ENCODE data around the gene DUS4L. TPM values are rescaled to one million over a fixed set of nuclear protein-coding genes. Genes with fewer than 3 reads are reported as not detected.
A peak's percentile ranks its signal among the peaks of the same experiment; 100 is the strongest.

DUS4L gene
- total RNA-seq, 1 experiment from 2014 or later: 16.3 TPM

DNA sequence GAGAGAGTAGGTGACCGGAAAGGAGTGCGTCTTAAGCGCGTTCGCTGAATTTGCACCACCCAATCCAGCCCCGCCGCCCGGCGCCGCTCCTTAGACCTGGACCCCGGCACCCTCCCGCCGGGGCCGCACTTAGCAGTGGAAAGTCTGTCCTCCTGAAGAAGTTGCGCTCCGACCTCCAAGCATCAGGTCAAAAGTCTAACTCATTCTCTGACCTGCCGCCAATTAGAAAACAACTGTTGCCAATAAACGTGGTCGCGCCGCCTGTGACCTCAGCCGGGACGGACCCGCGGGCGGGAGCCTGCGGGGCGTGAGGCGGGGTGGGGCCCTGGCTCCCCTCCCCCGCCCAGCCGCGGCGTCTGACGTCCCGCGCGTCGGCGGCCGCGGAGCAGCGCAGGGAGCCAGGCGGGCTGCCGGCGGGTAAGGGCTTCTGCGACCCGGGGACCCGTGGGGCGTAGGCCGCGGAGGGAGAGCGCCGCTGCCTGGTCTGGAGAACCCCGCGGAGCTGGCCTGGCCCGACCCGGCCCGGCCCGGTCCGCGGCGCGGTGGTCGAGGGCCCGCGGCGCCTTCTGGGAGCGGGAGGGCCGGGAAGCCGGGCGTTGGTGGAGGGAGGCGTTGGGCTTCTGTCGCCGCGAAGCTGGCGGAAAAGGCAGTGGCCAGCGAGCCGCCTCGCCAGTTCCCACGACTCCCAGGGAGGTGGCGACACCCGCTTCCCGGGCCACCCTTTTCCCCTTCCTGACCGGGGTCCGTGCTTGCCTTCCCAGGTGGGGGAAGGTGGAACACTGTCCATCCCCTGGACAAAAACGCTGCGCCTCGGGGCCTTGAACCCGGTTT, 16.3 kb downstream of the DUS4L start, which contains the start of gene BCAP29:
Gene BCAP29 (plus strand): TSS at position 362 of the 831 bp plus-strand sequence. CDS start 527 bp downstream, outside the sequence.
- intact Hi-C loops (cut with micrococcal nuclease): loop anchor here (1.0 to 5.0 kb wide), 3 partner anchors 15 to 162 kb away; partner anchors contain the start of gene CBLL1
- Mint-ChIP-seq H3K27ac (ENCODE audit: low read depth, unreplicated experiment) (peak within 1 kb of the TSS; percentile 75), H3K36me3 (ENCODE audit: insufficient read depth, unreplicated experiment) (peaks cover 19% of the 10 kb centered on the region), H3K4me1 (ENCODE audit: insufficient read depth, unreplicated experiment) (peaks cover 20% of the 10 kb centered on the region), H3K9me3 (ENCODE audit: unreplicated experiment) (no peaks in the 10 kb centered on the region), H3K4me3 (ENCODE audit: unreplicated experiment) (peak within 1 kb of the TSS; percentile 87), H3K27me3 (ENCODE audit: insufficient read depth, unreplicated experiment) (no peaks in the 10 kb centered on the region)
- peak; percentile 71 for DNase-seq (ENCODE audit: unreplicated experiment)
- TF ChIP-seq, protein P1, sequence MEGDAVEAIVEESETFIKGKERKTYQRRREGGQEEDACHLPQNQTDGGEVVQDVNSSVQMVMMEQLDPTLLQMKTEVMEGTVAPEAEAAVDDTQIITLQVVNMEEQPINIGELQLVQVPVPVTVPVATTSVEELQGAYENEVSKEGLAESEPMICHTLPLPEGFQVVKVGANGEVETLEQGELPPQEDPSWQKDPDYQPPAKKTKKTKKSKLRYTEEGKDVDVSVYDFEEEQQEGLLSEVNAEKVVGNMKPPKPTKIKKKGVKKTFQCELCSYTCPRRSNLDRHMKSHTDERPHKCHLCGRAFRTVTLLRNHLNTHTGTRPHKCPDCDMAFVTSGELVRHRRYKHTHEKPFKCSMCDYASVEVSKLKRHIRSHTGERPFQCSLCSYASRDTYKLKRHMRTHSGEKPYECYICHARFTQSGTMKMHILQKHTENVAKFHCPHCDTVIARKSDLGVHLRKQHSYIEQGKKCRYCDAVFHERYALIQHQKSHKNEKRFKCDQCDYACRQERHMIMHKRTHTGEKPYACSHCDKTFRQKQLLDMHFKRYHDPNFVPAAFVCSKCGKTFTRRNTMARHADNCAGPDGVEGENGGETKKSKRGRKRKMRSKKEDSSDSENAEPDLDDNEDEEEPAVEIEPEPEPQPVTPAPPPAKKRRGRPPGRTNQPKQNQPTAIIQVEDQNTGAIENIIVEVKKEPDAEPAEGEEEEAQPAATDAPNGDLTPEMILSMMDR (IDR thresholded peaks at IDR 0.05; ENCODE audit: unreplicated experiment): no peak
- ChIA-PET CTCF (interaction anchor here (0.5 to 1.5 kb wide), 9 partner anchors 16 to 803 kb away, joined by 3 to 4 read pairs (median 3); partner anchors contain the start of gene CBLL1), POLR2A (interaction anchor here (0.6 to 2.4 kb wide), 15 partner anchors 15 to 1032 kb away, joined by 3 to 38 read pairs (median 3); partner anchors contain the start of genes CBLL1, COG5, DLD and DUS4L)
- BruUV-seq (replicated peaks): no TSS peak

DNA sequence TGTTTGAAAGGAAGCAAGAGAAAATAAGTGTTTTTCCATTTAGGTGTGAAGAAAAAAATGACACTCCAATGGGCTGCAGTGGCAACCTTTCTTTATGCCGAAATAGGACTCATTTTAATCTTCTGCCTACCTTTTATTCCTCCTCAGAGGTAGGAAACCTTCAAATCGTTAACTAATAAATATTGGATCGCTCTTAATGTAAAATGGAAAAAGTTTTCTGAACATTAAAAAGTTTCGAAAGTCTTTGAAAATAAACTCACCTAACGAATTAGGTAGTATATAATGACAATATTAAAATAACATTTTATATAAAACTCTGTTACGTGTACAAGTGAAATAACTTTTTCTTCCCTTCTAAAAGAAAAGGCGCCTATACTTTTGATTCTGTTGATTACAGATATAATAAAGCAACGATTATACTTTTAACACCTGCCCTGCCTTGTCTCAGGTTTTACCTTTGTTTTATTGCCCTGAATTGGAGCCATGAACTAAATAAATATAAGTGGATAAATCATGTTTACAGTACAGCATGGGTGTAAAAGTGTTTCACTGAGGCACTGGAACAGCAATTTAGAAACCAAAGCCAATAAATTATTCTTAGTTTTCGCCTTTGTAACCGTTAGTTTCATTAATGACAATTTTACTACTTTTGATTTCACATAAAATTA, 17.1 kb downstream of the DUS4L start:
- Mint-ChIP-seq H3K4me3 (ENCODE audit: unreplicated experiment) (peak overlapping the region; percentile 87), H3K36me3 (ENCODE audit: insufficient read depth, unreplicated experiment) (peaks cover 18% of the 10 kb centered on the region), H3K9me3 (ENCODE audit: unreplicated experiment) (no peaks in the 10 kb centered on the region), H3K27ac (ENCODE audit: low read depth, unreplicated experiment) (peak overlapping the region; percentile 75), H3K4me1 (ENCODE audit: insufficient read depth, unreplicated experiment) (peaks cover 20% of the 10 kb centered on the region), H3K27me3 (ENCODE audit: insufficient read depth, unreplicated experiment) (no peaks in the 10 kb centered on the region)
- intact Hi-C loops (cut with micrococcal nuclease): loop anchor here (1.0 to 5.0 kb wide), 3 partner anchors 14 to 161 kb away; partner anchors contain the start of gene CBLL1
- TSS peak; percentile 54 for BruUV-seq (replicated peaks)
- CTCF ChIA-PET: interaction anchor here (0.6 to 1.5 kb wide), 4 partner anchors 18 to 309 kb away, joined by 3 to 4 read pairs (median 3); no protein-coding TSS in a partner anchor
- peak; percentile 7 for DNase-seq (ENCODE audit: unreplicated experiment)
- POLR2A ChIA-PET: interaction anchor here (0.6 to 6.3 kb wide), 11 partner anchors 9 to 163 kb away, joined by 3 to 47 read pairs (median 4); partner anchors contain the start of genes CBLL1, COG5 and DUS4L
- TF ChIP-seq, protein P1 (IDR thresholded peaks at IDR 0.05; ENCODE audit: unreplicated experiment): no peak

DNA sequence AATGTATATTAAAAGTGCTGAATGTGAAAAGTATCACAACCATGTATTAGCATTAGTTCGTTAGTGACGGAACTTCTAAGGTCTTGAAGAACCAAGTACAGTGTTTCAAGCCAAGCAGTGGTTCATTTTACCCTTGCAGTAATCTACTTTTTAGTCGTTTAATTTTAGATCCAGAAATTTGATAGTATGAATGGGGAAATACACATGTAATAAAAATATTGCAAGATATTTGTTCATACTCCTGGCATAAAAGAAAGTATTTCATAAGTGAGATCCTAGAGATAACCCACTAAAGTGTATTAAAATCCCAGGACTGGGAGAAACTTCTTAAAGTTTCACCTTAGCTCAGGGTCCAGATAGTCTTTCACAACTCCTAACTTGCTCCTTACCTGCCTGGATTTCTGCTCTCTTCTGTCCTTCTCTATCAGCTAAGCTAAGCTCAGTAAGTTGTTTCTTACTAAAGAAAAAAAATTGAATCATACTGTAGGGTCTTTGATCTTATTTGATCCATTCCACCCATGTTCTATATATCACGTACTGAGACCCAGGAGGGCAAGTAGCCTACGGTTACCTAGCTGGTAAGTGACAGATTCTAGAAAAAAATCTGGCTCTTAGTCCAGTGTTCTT, 17.7 kb downstream of the DUS4L start:
- peak overlapping the region; percentile 87 for H3K4me3 Mint-ChIP-seq (ENCODE audit: unreplicated experiment)
- intact Hi-C loops (cut with micrococcal nuclease): loop anchor here (2.0 to 5.0 kb wide), 2 partner anchors 13 to 161 kb away; partner anchors contain the start of gene CBLL1
- BruUV-seq (replicated peaks): no TSS peak
- peaks cover 20% of the 10 kb centered on the region for H3K4me1 Mint-ChIP-seq (ENCODE audit: insufficient read depth, unreplicated experiment)
- H3K36me3 Mint-ChIP-seq (ENCODE audit: insufficient read depth, unreplicated experiment): peaks cover 18% of the 10 kb centered on the region
- TF ChIP-seq, protein P1 (IDR thresholded peaks at IDR 0.05; ENCODE audit: unreplicated experiment): no peak
- peak overlapping the region; percentile 71 for H3K27ac Mint-ChIP-seq (ENCODE audit: low read depth, unreplicated experiment)
- H3K27me3 Mint-ChIP-seq (ENCODE audit: insufficient read depth, unreplicated experiment): no peaks in the 10 kb centered on the region
- CTCF ChIA-PET: interaction anchor here (0.5 to 1.5 kb wide), 4 partner anchors 118 to 298 kb away, joined by 3 read pairs; no protein-coding TSS in a partner anchor
- peak; percentile 50 for DNase-seq (ENCODE audit: unreplicated experiment)
- POLR2A ChIA-PET: interaction anchor here (0.8 to 6.3 kb wide), 7 partner anchors 10 to 162 kb away, joined by 3 to 47 read pairs (median 4); partner anchors contain the start of genes COG5 and DUS4L
- no peaks in the 10 kb centered on the region for H3K9me3 Mint-ChIP-seq (ENCODE audit: unreplicated experiment)

Data from MCF 10A (cell line).